ENCODE data around the gene MYRFL. TPM values are rescaled to one million over a fixed set of nuclear protein-coding genes. Genes with fewer than 3 reads are reported as not detected.
A peak's percentile ranks its signal among the peaks of the same experiment; 100 is the strongest.

MYRFL gene
- total RNA-seq, 1 experiment from 2014 or later, result not detected

DNA sequence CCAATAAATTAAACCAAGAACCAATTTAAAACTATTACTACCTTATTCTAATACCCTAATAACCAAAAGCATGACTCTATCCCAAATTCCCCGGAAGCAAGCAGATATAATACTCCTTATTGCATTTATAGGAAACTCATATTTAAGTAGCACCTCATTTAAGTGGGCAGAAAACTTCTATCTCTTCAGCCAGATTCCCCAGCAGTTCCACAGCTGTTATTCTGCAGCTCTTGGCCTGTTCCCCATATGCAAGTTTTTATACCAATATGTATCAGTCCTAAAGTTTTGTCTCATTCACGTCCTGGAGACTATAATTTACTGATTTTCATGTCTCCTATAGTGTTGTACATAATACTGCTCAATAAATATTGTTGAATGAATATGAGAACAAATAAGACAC, 106.5 kb downstream of the MYRFL start:
- no peak for DNase-seq (ENCODE audit: low read depth)

GRCh38 chr12:69932154-69932553, 107.1 kb downstream of the MYRFL start:
- no peak for DNase-seq (ENCODE audit: low read depth)

- DNase-seq (ENCODE audit: low read depth), result no peak
Observed at GRCh38 chr12:69932676-69933552, 107.9 kb downstream of the MYRFL start.

- DNase-seq (ENCODE audit: low read depth), result no peak
Observed at GRCh38 chr12:69934011-69934410, 109.0 kb downstream of the MYRFL start.

DNA sequence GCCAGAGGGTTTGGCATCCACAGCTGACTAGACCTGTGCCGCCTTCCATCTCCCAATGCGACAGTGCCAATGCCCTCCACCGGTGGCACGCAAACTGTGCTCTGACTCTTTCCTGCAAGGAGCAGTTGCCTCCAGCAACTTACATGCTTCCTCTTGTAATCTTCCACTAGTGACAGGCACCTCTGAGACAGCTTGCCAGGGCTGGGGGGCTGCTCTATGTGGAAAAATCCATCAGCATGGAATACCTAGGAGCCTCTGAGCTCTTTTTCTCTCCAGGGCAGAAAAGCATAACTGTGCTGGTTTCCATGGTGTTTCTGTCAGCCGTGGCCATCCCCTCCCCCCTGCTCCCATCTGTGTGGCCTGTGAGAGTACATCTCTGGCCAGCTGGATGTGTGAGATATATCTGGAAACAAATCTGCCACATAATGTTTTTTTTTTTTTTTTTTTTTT, 110.6 kb downstream of the MYRFL start:
- no peak for DNase-seq (ENCODE audit: low read depth)

- no peak for DNase-seq (ENCODE audit: low read depth)
Observed at GRCh38 chr12:69936214-69936731, 111.2 kb downstream of the MYRFL start.

- DNase-seq (ENCODE audit: low read depth), result no peak
Observed at GRCh38 chr12:69936766-69937165, 111.7 kb downstream of the MYRFL start.

GRCh38 chr12:69947123-69947522, 122.1 kb downstream of the MYRFL start:
- no peak for DNase-seq (ENCODE audit: low read depth)

DNA sequence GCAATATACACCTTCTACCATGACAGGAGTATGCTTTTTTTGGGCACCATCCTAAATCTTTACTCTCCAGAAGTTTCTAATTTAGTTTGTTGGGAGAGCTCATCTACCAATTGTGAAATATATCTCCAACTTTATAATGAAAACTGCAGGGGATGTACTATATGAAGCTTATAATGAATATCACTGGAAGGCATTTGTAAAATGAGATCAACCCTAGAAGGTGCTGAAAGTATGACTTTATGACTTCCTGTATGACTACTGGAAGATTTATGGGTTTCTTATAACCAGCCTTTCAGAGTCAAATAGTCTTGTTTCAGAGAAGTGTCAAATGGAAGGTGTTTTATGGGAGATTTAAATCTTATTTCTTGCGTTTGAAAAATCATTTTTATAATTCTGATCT, 122.9 kb downstream of the MYRFL start:
- DNase-seq (ENCODE audit: low read depth), result no peak

DNA sequence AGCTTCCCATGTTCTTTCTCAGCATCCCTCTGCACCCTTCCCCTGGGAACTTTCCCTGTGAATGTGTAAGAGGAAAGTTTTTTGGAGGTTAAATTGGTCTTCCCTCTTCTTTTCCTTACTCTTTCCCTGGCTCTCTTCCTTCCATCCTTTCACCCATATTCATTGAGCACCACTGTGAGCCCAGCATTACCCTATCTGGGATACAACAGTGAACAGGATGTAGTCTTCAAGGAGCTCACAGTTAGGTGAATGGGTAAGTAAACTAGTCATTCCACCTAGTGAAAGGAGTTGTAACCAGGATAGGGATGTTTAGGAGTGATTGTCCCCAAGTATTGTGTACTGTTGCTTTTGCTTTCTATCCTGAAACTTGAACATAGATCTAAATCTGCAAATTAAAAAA, 123.8 kb downstream of the MYRFL start:
- no peak for DNase-seq (ENCODE audit: low read depth)

DNA sequence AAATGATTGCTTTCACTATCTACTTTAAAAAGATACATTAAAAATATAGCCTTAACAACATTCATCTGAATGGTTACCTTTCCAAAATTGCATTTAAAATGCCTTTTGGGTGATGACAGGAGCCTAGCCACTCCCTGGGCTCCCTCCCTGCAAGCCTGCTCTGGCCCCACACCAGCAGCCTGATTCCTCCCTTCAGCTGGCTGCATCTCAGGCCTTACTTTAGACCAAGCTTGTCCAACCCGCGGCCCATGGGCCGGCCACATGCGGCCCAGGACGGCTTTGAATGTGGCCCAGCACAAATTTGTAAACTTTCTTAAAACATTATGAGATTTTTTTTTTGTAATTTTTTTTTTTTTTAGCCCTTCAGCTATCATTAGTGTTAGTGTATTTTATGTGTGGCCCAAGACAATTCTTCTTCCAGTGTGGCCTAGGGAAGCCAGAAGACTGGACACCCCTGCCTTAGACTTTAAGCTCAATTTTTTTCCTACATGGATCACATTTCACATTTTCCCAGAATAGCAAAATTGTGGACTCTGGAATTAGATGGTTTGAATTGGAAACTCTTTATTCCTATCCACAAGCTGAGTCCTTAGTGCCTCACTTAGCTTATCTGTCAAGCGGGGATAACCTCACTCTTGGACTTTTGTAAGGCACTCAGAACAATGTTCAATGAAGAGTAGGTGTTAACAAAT, 124.4 kb downstream of the MYRFL start:
- DNase-seq (ENCODE audit: low read depth), result no peak

DNA sequence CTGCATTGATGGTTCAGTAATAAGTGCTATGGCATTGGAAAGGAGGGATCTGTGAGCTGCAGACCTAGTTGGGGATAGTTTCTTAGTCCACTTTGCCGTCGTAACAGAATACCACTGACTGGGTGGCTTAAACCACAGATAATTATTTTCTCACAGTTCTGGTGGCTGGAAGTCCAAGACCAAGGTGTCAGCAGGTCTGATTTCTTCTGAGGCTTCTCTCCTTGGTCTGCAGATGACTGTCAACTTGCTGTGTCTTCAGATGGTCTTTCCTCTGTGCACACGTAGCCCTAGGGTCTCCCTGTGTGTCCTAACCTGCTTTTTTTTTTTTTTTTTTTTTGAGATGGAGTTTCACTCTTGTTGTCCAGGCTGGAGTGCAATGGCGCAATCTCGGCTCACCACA, 126.1 kb downstream of the MYRFL start:
- DNase-seq (ENCODE audit: low read depth), result no peak

- no peak for DNase-seq (ENCODE audit: low read depth)
Observed at GRCh38 chr12:69952890-69953289, 127.9 kb downstream of the MYRFL start.

DNA sequence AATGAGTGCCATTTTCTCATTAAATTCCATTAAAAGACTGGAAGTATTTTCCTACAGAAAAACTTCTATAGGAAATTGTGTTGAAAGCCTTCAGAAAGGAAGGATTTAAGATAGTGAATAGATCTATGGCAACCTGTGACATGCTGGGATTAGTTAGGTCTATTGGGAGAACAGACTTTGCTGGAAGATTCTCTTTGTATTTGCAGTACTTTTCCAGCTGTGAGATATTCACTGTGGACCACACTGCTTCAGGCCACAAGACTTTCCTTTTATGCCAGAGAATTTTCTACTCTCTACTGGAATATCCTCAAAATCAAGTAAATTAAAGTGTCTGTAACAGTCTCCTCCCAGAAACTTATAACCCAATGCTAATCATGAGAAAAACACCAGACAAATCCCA, 136.2 kb downstream of the MYRFL start:
- no peak for DNase-seq (ENCODE audit: low read depth)

- peak; percentile 90 for DNase-seq (ENCODE audit: low read depth)
Observed at GRCh38 chr12:69966409-69966808, 141.4 kb downstream of the MYRFL start.

DNA sequence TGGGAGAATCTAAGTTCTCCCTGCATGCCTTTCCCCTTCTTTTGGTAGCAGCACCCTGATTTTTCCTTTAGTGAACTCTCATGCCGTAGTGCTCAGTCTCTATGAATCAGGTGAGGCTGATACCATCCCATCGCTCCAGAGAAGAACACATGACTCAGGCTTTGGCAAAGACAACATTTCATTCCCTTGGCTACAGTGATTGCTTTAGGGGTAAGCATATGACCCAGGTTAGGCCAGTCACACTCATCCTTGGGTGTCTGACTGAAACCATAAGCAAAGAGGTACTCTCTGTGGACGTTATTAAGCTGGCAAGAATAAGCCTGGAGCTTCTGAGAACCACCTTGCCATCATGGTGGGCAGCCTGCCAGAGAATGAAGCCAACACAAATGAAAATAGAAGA, 141.8 kb downstream of the MYRFL start:
- DNase-seq (ENCODE audit: low read depth), result peak; percentile 46

GRCh38 chr12:69969011-69969410, 144.0 kb downstream of the MYRFL start:
- no peak for DNase-seq (ENCODE audit: low read depth)

DNA sequence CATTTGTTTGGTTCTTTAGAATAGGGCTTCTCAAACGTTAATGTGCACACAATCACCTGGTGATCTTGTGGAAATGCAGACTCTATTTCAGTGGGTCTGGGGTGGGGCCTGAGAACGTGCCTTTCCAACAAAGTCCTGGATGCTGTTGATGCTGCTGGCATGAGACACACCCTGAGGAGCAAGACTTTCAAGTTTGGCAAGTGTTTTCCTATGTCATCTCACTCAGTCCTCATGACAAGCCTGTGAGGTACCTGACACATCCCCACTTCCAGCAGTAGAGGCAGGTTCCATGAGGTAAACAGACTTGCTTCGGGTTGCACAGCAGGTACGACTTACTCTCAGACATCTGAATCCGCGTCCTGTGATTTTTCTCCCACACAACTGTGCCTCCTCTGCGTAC, 147.1 kb downstream of the MYRFL start:
- no peak for DNase-seq (ENCODE audit: low read depth)

GRCh38 chr12:69978020-69978419, 153.0 kb downstream of the MYRFL start:
- no peak for DNase-seq (ENCODE audit: low read depth)

DNA sequence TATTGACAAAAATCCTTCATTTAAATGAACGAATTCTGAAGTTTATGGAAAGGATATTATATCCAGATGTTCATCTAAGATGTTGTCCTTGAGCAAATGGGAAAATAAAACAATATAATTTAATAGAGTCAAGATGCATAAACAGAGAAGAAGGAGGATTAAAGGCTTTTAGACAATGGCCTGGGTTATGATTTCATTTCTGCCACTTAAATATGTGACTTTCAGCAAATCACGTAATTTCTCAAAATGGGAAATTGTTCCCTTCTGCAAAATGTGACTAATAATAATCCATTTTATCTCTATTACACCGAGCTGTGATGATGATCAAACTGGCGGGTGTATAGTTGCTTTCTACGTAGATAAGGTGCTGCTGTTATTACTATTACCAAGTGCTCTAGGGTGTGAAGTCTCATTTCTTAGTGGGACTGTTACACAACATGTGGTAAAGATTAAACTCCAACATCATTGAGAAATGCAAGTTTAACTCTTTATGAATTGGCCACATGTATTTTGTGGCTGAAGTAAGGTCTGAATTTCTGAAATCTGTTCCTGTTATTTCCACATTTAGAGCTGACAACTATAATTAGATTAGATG, 157.0 kb downstream of the MYRFL start:
- no peak for DNase-seq (ENCODE audit: low read depth)

DNA sequence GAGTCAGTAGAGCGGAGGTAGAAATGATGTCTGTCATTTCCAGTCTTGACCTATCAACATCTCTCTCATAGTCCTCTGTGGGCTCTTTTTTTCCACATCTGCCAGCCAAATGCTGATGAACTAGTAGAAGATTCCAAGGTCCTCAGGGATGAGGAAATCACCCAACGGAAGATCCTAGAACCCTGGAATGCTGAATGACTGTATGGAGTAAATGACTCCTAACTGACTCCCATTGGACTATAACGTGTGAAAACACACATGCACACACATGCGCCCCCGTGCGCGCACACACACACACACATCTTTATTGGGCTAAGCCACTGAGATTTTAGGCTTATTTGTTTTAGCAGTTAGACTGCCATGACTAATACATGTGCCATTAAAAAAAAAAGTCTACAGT, 159.2 kb downstream of the MYRFL start:
- DNase-seq (ENCODE audit: low read depth), result no peak

DNA sequence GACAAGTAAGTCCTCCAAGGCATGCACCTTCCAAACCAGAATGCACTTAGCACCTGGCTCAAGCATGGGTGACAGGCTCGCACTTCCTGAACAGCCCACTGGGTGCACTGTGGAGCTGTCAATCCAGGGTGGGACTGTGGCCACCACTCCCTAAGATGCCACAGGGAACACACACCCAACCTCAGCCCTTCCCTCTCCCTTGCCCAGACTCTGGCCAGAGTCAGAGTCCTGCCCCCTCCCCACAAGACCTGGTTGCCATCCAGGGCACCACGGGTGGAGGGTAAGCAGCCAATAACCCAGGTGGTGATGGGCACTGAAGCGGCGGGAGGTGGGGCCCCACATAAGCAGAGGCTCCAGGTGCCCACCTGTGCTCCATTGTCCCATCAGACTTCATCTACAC, 160.6 kb downstream of the MYRFL start:
- DNase-seq (ENCODE audit: low read depth), result peak; percentile 48

GRCh38 chr12:69986114-69986513, 161.1 kb downstream of the MYRFL start:
- DNase-seq (ENCODE audit: low read depth), result no peak

Measured in Daoy (cell line).